ENCODE results near the gene IL10RA. TPM values are rescaled to one million over a fixed set of nuclear protein-coding genes. Genes with fewer than 3 reads are reported as not detected.

Gene IL10RA
- total RNA-seq, 1 donor from 2014 or later: 0.46 TPM

DNA sequence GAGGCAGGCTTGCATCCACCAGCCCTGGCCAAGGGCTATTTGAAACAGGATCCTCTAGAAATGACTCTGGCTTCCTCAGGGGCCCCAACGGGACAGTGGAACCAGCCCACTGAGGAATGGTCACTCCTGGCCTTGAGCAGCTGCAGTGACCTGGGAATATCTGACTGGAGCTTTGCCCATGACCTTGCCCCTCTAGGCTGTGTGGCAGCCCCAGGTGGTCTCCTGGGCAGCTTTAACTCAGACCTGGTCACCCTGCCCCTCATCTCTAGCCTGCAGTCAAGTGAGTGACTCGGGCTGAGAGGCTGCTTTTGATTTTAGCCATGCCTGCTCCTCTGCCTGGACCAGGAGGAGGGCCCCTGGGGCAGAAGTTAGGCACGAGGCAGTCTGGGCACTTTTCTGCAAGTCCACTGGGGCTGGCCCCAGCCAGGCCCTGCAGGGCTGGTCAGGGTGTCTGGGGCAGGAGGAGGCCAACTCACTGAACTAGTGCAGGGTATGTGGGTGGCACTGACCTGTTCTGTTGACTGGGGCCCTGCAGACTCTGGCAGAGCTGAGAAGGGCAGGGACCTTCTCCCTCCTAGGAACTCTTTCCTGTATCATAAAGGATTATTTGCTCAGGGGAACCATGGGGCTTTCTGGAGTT is 13.3 kb downstream of the IL10RA start:
- no peak overlapping the region for H3K4me3 ChIP-seq (ENCODE audit: low read depth, low read length)
- no peak for TF ChIP-seq CTCF (conservative IDR thresholded peaks at IDR 0.05; ENCODE audit: low read depth, low read length)
- DNase-seq (ENCODE audit: low read depth): no peak

- H3K4me3 ChIP-seq (ENCODE audit: low read depth, low read length): no peak overlapping the region
- DNase-seq (ENCODE audit: low read depth): no peak
- no peak for TF ChIP-seq CTCF (conservative IDR thresholded peaks at IDR 0.05; ENCODE audit: low read depth, low read length)
Measured at GRCh38 chr11:118000067-118000849, 14.1 kb downstream of the IL10RA start.

DNA sequence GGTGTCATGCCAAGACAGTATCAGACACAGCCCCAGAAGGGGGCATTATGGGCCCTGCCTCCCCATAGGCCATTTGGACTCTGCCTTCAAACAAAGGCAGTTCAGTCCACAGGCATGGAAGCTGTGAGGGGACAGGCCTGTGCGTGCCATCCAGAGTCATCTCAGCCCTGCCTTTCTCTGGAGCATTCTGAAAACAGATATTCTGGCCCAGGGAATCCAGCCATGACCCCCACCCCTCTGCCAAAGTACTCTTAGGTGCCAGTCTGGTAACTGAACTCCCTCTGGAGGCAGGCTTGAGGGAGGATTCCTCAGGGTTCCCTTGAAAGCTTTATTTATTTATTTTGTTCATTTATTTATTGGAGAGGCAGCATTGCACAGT is 14.6 kb downstream of the IL10RA start:
- no peak overlapping the region for H3K4me3 ChIP-seq (ENCODE audit: low read depth, low read length)
- no peak for DNase-seq (ENCODE audit: low read depth)
- no peak for TF ChIP-seq CTCF (conservative IDR thresholded peaks at IDR 0.05; ENCODE audit: low read depth, low read length)

GRCh38 chr11:118001494-118001971 is 15.3 kb downstream of the IL10RA start:
- TF ChIP-seq CTCF (conservative IDR thresholded peaks at IDR 0.05; ENCODE audit: low read depth, low read length): no peak
- no peak for DNase-seq (ENCODE audit: low read depth)
- no peak overlapping the region for H3K4me3 ChIP-seq (ENCODE audit: low read depth, low read length)

- DNase-seq (ENCODE audit: low read depth): no peak
- no peak for TF ChIP-seq CTCF (conservative IDR thresholded peaks at IDR 0.05; ENCODE audit: low read depth, low read length)
- no peak overlapping the region for H3K4me3 ChIP-seq (ENCODE audit: low read depth, low read length)
Measured at GRCh38 chr11:118002010-118002540, 15.9 kb downstream of the IL10RA start.

- TF ChIP-seq CTCF (conservative IDR thresholded peaks at IDR 0.05; ENCODE audit: low read depth, low read length): no peak
- no peak overlapping the region for H3K4me3 ChIP-seq (ENCODE audit: low read depth, low read length)
- no peak for DNase-seq (ENCODE audit: low read depth)
Measured at GRCh38 chr11:118002541-118003423, 16.6 kb downstream of the IL10RA start.

All from epithelial cell of proximal tubule (primary cell).